Neural progenitor cell (in vitro differentiated cells): ENCODE data around the gene TNFRSF6B. TPM values are rescaled to one million over a fixed set of nuclear protein-coding genes. Genes with fewer than 3 reads are reported as not detected.
A peak's percentile ranks its signal among the peaks of the same experiment; 100 is the strongest.

Source experiments
- DNase-seq: peaks from one replicate; pipeline ENCODE4 v3.0.0-alpha.2; 2016; ENCODE audit warnings: low spot score
- H2AFZ ChIP-seq: fragments of 200-600 bp; sonication (generic); replicated peaks from 2 replicates; pipeline ENCODE4 v1.6.1; 2016; ENCODE audit warnings: antibody characterized with exemption
- H3F3A ChIP-seq: fragments of 200-600 bp; sonication (generic); 2 replicates; pipeline ENCODE4 v1.6.1; 2016; ENCODE audit warnings: antibody characterized with exemption, low read depth
- H3K27ac ChIP-seq: fragments of 200-600 bp; sonication (generic); 2 replicates; pipeline ENCODE4 v1.5.1; 2016; ENCODE audit warnings: mild to moderate bottlenecking
- H3K27me3 ChIP-seq: fragments of 200-600 bp; sonication (generic); 2 replicates; pipeline ENCODE4 v1.6.1; 2016; ENCODE audit warnings: mild to moderate bottlenecking, moderate library complexity
- H3K36me3 ChIP-seq: fragments of 200-600 bp; sonication (generic); 2 replicates; pipeline ENCODE4 v1.5.1; 2016
- H3K4me1 ChIP-seq: fragments of 200-600 bp; sonication (generic); 2 replicates; pipeline ENCODE4 v1.6.1; 2016; ENCODE audit warnings: mixed run types
- H3K4me2 ChIP-seq: fragments of 200-600 bp; sonication (generic); 2 replicates; pipeline ENCODE4 v1.6.1; 2016
- H3K4me3 ChIP-seq: fragments of 200-600 bp; sonication (generic); 2 replicates; pipeline ENCODE4 v1.5.1; 2016
- H3K79me2 ChIP-seq: fragments of 200-600 bp; sonication (generic); 2 replicates; pipeline ENCODE4 v1.6.1; 2016; ENCODE audit warnings: low read depth
- H3K9ac ChIP-seq: fragments of 200-600 bp; sonication (generic); 2 replicates; pipeline ENCODE4 v1.6.1; 2016
- H3K9me3 ChIP-seq: fragments of 200-600 bp; sonication (generic); 2 replicates; pipeline ENCODE4 v1.5.1; 2016; ENCODE audit warnings: low read depth
- H4K20me1 ChIP-seq: fragments of 200-600 bp; sonication (generic); 2 replicates; pipeline ENCODE4 v1.6.1; 2016; ENCODE audit warnings: low read depth
- H3K27ac Mint-ChIP-seq: 3 replicates; pipeline ENCODE4 v1.8.0; 2021; ENCODE audit warnings: mixed read lengths
- H3K27me3 Mint-ChIP-seq: 2 replicates; pipeline ENCODE4 v1.8.0; 2022; ENCODE audit warnings: low read depth, mild to moderate bottlenecking, inconsistent platforms, moderate library complexity, mixed read lengths; ENCODE audit not compliant: insufficient read depth
- H3K36me3 Mint-ChIP-seq: 3 replicates; pipeline ENCODE4 v1.8.0; 2021; ENCODE audit warnings: mixed read lengths
- H3K4me1 Mint-ChIP-seq: 3 replicates; pipeline ENCODE4 v1.8.0; 2021; ENCODE audit warnings: mixed read lengths
- H3K4me3 Mint-ChIP-seq: 3 replicates; pipeline ENCODE4 v1.8.0; 2021; ENCODE audit warnings: mild to moderate bottlenecking, moderate library complexity, mixed read lengths
- H3K9me3 Mint-ChIP-seq: 3 replicates; pipeline ENCODE4 v1.8.0; 2020; ENCODE audit warnings: mixed read lengths
- CTCF ChIP-seq: fragments of 200-600 bp; sonication (generic); IDR thresholded peaks from 2 replicates; pipeline ENCODE4 v1.5.1; 2017; ENCODE audit warnings: antibody characterized with exemption, mild to moderate bottlenecking
- EZH2 ChIP-seq: fragments of 200-600 bp; sonication (generic); IDR thresholded peaks from 2 replicates; pipeline ENCODE4 v1.6.1; 2017; ENCODE audit warnings: antibody characterized with exemption, mild to moderate bottlenecking, moderate library complexity
- EZH2phosphoT487 ChIP-seq: fragments of 200-600 bp; sonication (generic); IDR thresholded peaks from 2 replicates; pipeline ENCODE4 v1.6.1; 2017; ENCODE audit warnings: antibody characterized with exemption
- total RNA-seq: library from RNA; depleted of rRNA; stranded (reverse); fragments of >200 nt; gene quantifications from 2 replicates; pipeline ENCODE4 v1.2.3, GENCODE V29; 2015; ENCODE audit warnings: low replicate concordance

The TNFRSF6B gene
- total RNA-seq, 1 donor from 2014 or later: not detected

DNA sequence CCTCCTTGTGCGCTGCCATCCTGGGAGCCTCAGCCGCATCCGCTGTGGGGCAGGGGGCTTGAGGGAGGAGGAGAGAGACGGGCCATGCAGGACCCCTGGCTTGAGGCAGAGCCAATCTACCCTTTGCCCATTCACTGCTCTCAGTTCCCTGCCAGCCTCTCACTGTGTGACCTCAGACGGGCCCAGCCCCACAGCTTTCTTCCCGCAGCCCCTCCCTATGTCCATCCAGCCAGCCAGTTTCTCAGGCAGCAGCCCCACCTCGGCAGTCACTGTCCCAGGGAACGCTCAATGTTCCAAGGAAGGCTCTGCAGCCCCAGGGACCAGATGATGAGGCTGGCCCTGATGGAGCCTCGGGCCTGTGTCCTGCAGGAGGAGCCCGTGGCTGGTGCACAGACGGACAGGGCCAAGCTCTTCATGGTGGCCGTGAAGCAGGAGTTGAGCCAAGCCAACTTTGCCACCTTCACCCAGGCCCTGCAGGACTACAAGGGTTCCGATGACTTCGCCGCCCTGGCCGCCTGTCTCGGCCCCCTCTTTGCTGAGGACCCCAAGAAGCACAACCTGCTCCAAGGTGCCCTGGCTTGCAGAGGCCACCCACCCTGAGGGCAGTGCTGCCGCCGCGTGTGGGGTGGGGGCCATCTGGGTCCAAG is 3.9 kb upstream of the TNFRSF6B start:
- no peak overlapping the region for H3K27ac Mint-ChIP-seq
- TF ChIP-seq EZH2phosphoT487: no peak
- no peak for TF ChIP-seq CTCF
- TF ChIP-seq EZH2: no peak
- no peak overlapping the region for H3K4me2 ChIP-seq
- H3K27me3 Mint-ChIP-seq: peaks cover 12% of the 10 kb centered on the region
- no peak overlapping the region for H2AFZ ChIP-seq
- no peaks in the 10 kb centered on the region for H3K36me3 ChIP-seq
- no peak overlapping the region for H3K4me3 ChIP-seq
- no peaks in the 10 kb centered on the region for H3K79me2 ChIP-seq
- peaks cover 4% of the 10 kb centered on the region for H3K9me3 Mint-ChIP-seq
- H3K9ac ChIP-seq: no peak overlapping the region
- H3K9me3 ChIP-seq: no peaks in the 10 kb centered on the region
- H4K20me1 ChIP-seq: no peaks in the 10 kb centered on the region
- peaks cover 5% of the 10 kb centered on the region for H3K36me3 Mint-ChIP-seq
- peaks cover 10% of the 10 kb centered on the region for H3K4me1 ChIP-seq
- H3K27me3 ChIP-seq: no peaks in the 10 kb centered on the region
- H3F3A ChIP-seq: peaks cover 7% of the 10 kb centered on the region
- no peak overlapping the region for H3K4me3 Mint-ChIP-seq
- no peak overlapping the region for H3K27ac ChIP-seq
- H3K4me1 Mint-ChIP-seq: no peaks in the 10 kb centered on the region
- DNase-seq: no peak

- H3K4me1 Mint-ChIP-seq: no peaks in the 10 kb centered on the region
- no peak overlapping the region for H2AFZ ChIP-seq
- H3K4me3 Mint-ChIP-seq: no peak overlapping the region
- no peaks in the 10 kb centered on the region for H3K36me3 ChIP-seq
- no peak for DNase-seq
- H3K36me3 Mint-ChIP-seq: peaks cover 5% of the 10 kb centered on the region
- H3K4me1 ChIP-seq: peaks cover 10% of the 10 kb centered on the region
- H3F3A ChIP-seq: peaks cover 7% of the 10 kb centered on the region
- H3K27ac ChIP-seq: no peak overlapping the region
- no peak overlapping the region for H3K27ac Mint-ChIP-seq
- H3K79me2 ChIP-seq: no peaks in the 10 kb centered on the region
- H3K9me3 ChIP-seq: no peaks in the 10 kb centered on the region
- peaks cover 4% of the 10 kb centered on the region for H3K9me3 Mint-ChIP-seq
- no peak for TF ChIP-seq EZH2
- no peak for TF ChIP-seq EZH2phosphoT487
- no peak for TF ChIP-seq CTCF
- no peaks in the 10 kb centered on the region for H4K20me1 ChIP-seq
- H3K27me3 ChIP-seq: no peaks in the 10 kb centered on the region
- no peak overlapping the region for H3K4me2 ChIP-seq
- H3K9ac ChIP-seq: no peak overlapping the region
- H3K27me3 Mint-ChIP-seq: peaks cover 15% of the 10 kb centered on the region
- no peak overlapping the region for H3K4me3 ChIP-seq
Observed at GRCh38 chr20:63693083-63693732, 3.2 kb upstream of the TNFRSF6B start.

DNA sequence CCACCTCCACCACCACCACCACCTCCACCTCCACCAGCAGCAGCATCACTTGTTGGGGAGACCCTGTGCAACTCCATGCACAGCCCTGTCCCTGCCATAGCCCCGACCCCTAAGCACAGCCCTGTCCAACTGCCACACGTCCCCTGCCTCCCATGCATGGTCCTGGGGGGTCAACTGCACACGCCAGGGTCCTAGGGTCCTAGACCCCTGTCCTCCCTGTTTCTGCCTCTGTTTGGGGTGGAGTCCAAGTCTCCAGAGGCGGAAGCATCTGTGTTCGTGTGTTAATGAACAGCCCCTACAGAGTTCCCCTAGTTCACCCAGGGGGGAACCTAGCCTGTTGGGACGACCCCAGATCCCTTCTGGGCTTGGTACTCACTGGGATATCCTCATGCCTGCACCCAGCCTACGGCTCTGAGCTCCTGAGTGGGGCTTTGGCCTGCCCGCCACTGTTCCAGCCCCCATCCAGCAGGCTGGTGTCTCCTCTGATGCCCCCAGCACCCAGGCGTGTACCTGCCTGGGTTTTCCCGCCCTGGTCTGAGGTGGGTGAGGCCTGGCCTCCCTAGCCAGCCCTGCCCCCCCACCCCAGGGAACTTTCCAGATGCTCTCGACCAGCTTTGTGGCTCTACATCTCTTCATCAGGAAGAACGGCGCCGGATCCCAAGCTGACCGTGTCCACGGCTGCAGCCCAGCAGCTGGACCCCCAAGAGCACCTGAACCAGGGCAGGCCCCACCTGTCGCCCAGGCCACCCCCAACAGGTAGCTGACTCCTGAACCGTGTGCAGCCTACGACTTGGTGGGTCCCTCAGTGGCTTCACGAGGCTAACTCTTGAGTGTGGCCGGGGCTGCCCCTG is 2.5 kb upstream of the TNFRSF6B start:
- Histone ChIP-seq H3K4me3 (no peak overlapping the region), H3K9ac (no peak overlapping the region), H3K27ac (no peak overlapping the region), H3K36me3 (no peaks in the 10 kb centered on the region), H3K79me2 (no peaks in the 10 kb centered on the region), H3K4me2 (no peak overlapping the region), H2AFZ (no peak overlapping the region), H3F3A (peaks cover 7% of the 10 kb centered on the region), H3K4me1 (peaks cover 10% of the 10 kb centered on the region), H4K20me1 (no peaks in the 10 kb centered on the region), H3K9me3 (no peaks in the 10 kb centered on the region), H3K27me3 (no peaks in the 10 kb centered on the region)
- Mint-ChIP-seq H3K27ac (no peak overlapping the region), H3K27me3 (peaks cover 15% of the 10 kb centered on the region), H3K9me3 (peaks cover 4% of the 10 kb centered on the region), H3K36me3 (peaks cover 5% of the 10 kb centered on the region), H3K4me1 (no peaks in the 10 kb centered on the region), H3K4me3 (peak overlapping the region; percentile 58)
- TF ChIP-seq CTCF (no peak), EZH2 (no peak), EZH2phosphoT487 (no peak)
- no peak for DNase-seq
